ENCODE data around the gene TAF4. TPM values are rescaled to one million over a fixed set of nuclear protein-coding genes. Genes with fewer than 3 reads are reported as not detected.
"Not testable (repeated sequence)": the region's sequence is repeated elsewhere in the genome, so short reads cannot be mapped to it uniquely, and the experiment has no call there.

Gene TAF4
- total RNA-seq, 1 experiment from 2014 or later, result 2.5 TPM

GRCh38 chr20:61945495-61945894, 120.2 kb downstream of the TAF4 start:
- DNase-seq (ENCODE audit: low read depth), result not testable (repeated sequence)

GRCh38 chr20:61944967-61945366, 120.7 kb downstream of the TAF4 start:
- DNase-seq (ENCODE audit: low read depth), result not testable (repeated sequence)

- no peak for DNase-seq (ENCODE audit: low read depth)
These were observed 123.2 kb downstream of the TAF4 start for GRCh38 chr20:61942526-61942925.

GRCh38 chr20:61941721-61942405, 123.8 kb downstream of the TAF4 start:
- DNase-seq (ENCODE audit: low read depth), result no peak

GRCh38 chr20:61940976-61941720, 124.5 kb downstream of the TAF4 start:
- no peak for DNase-seq (ENCODE audit: low read depth)

- DNase-seq (ENCODE audit: low read depth), result no peak
These were observed 125.2 kb downstream of the TAF4 start for GRCh38 chr20:61940491-61940890.

GRCh38 chr20:61939691-61940360, 125.9 kb downstream of the TAF4 start:
- DNase-seq (ENCODE audit: low read depth), result no peak

- no peak for DNase-seq (ENCODE audit: low read depth)
These were observed 126.6 kb downstream of the TAF4 start for GRCh38 chr20:61938839-61939690.

GRCh38 chr20:61937963-61938838, 127.5 kb downstream of the TAF4 start:
- no peak for DNase-seq (ENCODE audit: low read depth)

- no peak for DNase-seq (ENCODE audit: low read depth)
These were observed 128.3 kb downstream of the TAF4 start for GRCh38 chr20:61937146-61937962.

- no peak for DNase-seq (ENCODE audit: low read depth)
These were observed 129.0 kb downstream of the TAF4 start for GRCh38 chr20:61936701-61937131.

- DNase-seq (ENCODE audit: low read depth), result no peak
These were observed 129.6 kb downstream of the TAF4 start for GRCh38 chr20:61935926-61936700.

GRCh38 chr20:61934716-61935530, 130.8 kb downstream of the TAF4 start:
- no peak for DNase-seq (ENCODE audit: low read depth)

- DNase-seq (ENCODE audit: low read depth), result no peak
These were observed 131.5 kb downstream of the TAF4 start for GRCh38 chr20:61933951-61934715.

GRCh38 chr20:61933481-61933950, 132.2 kb downstream of the TAF4 start:
- DNase-seq (ENCODE audit: low read depth), result no peak

- no peak for DNase-seq (ENCODE audit: low read depth)
These were observed 132.8 kb downstream of the TAF4 start for GRCh38 chr20:61932711-61933480.
